HG02763 (cell line): Measurements from ENCODE around the gene FUZ.
A peak's percentile ranks its signal among the peaks of the same experiment; 100 is the strongest.

Experiments used
- ATAC-seq: cut with Tn5 transposase; IDR thresholded peaks from one replicate; pipeline ENCODE4 v1.9.1; 2021; ENCODE audit warnings: mild to moderate bottlenecking, moderate library complexity; ENCODE audit not compliant: unreplicated experiment

Gene FUZ

GRCh38 chr19:49812997-49813861 is at the start of gene FUZ:
TSS of gene FUZ (minus strand) at chr19:49813292. CDS start at chr19:49813106, 186 bp downstream.
- peak; percentile 40 for ATAC-seq

GRCh38 chr19:49862391-49863253 is 49.5 kb upstream of the FUZ start:
- no peak for ATAC-seq

GRCh38 chr19:49861541-49862378 is 48.7 kb upstream of the FUZ start:
- no peak for ATAC-seq

GRCh38 chr19:49861107-49861506 is 48.0 kb upstream of the FUZ start:
- no peak for ATAC-seq

- ATAC-seq: no peak
Observed at GRCh38 chr19:49860336-49861102, 47.4 kb upstream of the FUZ start.

GRCh38 chr19:49859682-49860335 is 46.7 kb upstream of the FUZ start:
- ATAC-seq: no peak

- no peak for ATAC-seq
Observed at GRCh38 chr19:49858088-49858985, 45.2 kb upstream of the FUZ start.

GRCh38 chr19:49857838-49858087 is 44.7 kb upstream of the FUZ start:
- ATAC-seq: no peak

- no peak for ATAC-seq
Observed at GRCh38 chr19:49857061-49857837, 44.2 kb upstream of the FUZ start.

- ATAC-seq: no peak
Observed at GRCh38 chr19:49856574-49857021, 43.5 kb upstream of the FUZ start.

- no peak for ATAC-seq
Observed at GRCh38 chr19:49855676-49856573, 42.8 kb upstream of the FUZ start.

- no peak for ATAC-seq
Observed at GRCh38 chr19:49855277-49855675, 42.2 kb upstream of the FUZ start.

- ATAC-seq: no peak
Observed at GRCh38 chr19:49854378-49855263, 41.5 kb upstream of the FUZ start.

- ATAC-seq: no peak
Observed at GRCh38 chr19:49853852-49854377, 40.8 kb upstream of the FUZ start.

- no peak for ATAC-seq
Observed at GRCh38 chr19:49852631-49853126, 39.6 kb upstream of the FUZ start.
